ENCODE results near the gene NTN1.

The NTN1 gene

DNA sequence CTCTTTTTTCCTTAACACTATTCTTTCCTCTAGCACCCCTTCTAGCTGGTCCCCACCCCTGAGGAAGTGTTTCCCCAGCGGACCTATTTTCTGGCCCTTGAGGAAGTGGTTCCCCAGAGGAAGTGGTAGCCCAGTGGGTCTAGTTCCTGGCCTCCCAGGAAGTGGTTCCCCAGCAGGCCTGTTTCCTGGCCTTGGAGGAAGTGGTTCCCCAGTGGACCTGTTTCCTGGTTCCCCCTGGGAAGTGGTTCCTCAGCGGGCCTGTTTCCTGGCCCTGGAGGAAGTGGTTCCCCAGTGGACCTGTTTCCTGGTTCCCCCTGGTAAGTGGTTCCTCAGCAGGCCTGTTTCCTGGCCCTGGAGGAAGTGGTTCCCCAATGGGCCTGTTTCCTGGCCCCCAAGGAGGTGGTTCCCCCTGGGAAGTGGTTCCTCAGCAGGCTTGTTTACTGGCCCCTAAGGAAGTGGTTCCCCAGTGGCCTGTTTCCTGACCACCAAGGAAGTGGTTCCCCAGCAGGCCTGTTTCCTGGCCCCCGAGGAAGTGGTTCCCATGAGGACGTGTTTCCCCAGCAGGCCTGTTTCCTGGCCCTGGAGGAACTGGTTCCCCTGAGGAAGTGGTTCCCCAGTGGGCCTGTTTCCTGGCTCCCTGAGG is 58.3 kb downstream of the NTN1 start:
- no peak for DNase-seq
- Histone ChIP-seq H3K27me3 (no peaks in the 10 kb centered on the region), H3K4me1 (no peaks in the 10 kb centered on the region), H3K4me3 (ENCODE audit: low read depth, low read length) (no peak overlapping the region), H3K9me3 (no peaks in the 10 kb centered on the region), H3K36me3 (no peaks in the 10 kb centered on the region)
- TF ChIP-seq, protein P1, sequence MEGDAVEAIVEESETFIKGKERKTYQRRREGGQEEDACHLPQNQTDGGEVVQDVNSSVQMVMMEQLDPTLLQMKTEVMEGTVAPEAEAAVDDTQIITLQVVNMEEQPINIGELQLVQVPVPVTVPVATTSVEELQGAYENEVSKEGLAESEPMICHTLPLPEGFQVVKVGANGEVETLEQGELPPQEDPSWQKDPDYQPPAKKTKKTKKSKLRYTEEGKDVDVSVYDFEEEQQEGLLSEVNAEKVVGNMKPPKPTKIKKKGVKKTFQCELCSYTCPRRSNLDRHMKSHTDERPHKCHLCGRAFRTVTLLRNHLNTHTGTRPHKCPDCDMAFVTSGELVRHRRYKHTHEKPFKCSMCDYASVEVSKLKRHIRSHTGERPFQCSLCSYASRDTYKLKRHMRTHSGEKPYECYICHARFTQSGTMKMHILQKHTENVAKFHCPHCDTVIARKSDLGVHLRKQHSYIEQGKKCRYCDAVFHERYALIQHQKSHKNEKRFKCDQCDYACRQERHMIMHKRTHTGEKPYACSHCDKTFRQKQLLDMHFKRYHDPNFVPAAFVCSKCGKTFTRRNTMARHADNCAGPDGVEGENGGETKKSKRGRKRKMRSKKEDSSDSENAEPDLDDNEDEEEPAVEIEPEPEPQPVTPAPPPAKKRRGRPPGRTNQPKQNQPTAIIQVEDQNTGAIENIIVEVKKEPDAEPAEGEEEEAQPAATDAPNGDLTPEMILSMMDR (IDR thresholded peaks at IDR 0.05; ENCODE audit: low read depth, low read length) = no peak

DNA sequence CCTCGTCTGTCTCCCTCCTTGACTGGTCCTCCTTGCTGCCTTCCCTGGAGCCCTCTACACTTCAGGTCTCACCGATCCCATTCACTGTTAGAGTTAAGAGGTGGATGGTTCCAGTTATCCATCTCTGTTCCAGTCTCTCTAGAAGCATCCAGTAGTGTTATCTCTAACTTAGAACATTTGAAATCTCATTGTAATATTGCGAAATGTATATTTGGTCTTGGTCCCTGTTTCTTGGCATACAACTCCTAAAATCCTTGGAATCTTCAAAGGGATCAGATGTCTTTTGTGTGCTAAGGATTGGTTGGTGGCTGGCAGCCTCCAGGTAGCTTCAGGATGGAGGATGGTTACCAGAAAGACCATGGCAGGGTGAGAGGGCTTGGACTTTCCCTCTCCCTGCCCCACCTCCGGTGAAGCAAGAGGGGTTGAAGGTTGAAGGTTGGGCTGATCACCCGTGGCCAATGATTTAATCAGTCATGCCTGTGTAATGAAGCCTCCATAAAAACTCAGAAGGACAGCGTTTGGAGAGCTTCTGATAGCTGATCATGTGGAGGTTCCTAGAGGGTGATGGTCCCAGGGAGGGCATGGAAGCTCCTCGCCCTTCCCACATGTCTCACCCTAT is 59.1 kb downstream of the NTN1 start:
- Histone ChIP-seq H3K9me3 (no peaks in the 10 kb centered on the region), H3K4me1 (no peaks in the 10 kb centered on the region), H3K27me3 (no peaks in the 10 kb centered on the region), H3K36me3 (no peaks in the 10 kb centered on the region), H3K4me3 (ENCODE audit: low read depth, low read length) (no peak overlapping the region)
- DNase-seq = no peak
- TF ChIP-seq, protein P1 (IDR thresholded peaks at IDR 0.05; ENCODE audit: low read depth, low read length) = no peak

DNA sequence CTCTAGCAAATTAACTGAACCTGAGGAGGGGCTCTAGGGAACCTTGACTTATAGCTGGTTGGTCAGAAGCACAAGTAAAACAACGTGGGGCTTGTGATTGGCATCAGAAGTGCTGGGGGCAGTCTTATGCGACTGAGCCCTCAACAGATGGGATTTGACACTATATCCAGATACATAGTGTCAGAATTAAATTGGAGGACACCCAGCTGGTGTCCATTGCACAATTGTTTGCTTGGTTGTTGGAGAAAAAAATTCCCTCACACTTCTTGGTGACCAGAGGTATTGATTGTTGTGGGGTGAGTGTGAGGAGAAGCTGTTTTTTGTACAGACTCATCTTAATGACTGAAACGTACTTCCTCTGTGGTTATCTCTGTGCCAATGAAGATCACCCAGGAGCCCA is 59.7 kb downstream of the NTN1 start:
- DNase-seq = no peak
- Histone ChIP-seq H3K4me3 (ENCODE audit: low read depth, low read length) (no peak overlapping the region), H3K27me3 (no peaks in the 10 kb centered on the region), H3K36me3 (no peaks in the 10 kb centered on the region), H3K4me1 (no peaks in the 10 kb centered on the region), H3K9me3 (no peaks in the 10 kb centered on the region)
- TF ChIP-seq, protein P1 (IDR thresholded peaks at IDR 0.05; ENCODE audit: low read depth, low read length) = no peak

DNA sequence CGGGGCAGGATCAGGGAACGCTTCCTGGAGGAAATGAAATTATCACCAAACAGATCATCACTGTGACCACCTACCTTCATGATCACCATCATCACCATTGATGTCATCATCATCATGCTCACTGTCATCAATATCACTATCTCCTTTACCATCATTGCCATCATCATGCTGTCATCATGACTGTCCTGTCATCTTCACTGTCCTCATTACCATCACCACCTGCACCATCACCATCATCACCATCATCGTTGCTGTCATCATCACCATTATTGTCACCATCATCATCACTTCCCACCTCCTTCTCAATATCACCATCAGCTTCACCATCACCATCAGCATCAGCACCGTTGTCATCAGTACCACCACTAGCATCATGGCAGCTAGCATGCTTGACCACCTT is 65.3 kb downstream of the NTN1 start:
- Histone ChIP-seq H3K36me3 (no peaks in the 10 kb centered on the region), H3K27me3 (no peaks in the 10 kb centered on the region), H3K4me1 (no peaks in the 10 kb centered on the region), H3K4me3 (ENCODE audit: low read depth, low read length) (no peak overlapping the region), H3K9me3 (no peaks in the 10 kb centered on the region)
- TF ChIP-seq, protein P1 (IDR thresholded peaks at IDR 0.05; ENCODE audit: low read depth, low read length) = no peak
- no peak for DNase-seq

DNA sequence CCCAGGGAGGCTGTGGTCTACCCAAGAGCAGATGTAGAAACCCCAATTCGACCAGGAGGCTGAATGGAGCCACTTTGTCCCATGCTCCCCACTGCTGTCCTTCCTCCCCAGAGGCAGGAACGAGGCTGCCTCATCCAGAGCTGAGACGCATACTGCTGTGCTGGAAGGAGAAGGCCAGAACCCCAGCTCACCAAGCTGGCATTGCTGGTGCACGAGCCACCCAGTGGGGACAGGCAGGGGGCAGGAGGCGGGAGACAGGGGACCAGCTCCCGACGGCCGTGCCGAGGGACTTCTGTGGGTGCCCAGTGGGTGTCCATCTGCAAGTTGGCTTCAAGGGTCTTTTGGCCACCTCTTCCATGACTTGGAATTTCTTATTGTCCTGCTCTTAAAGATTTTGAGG is 66.6 kb downstream of the NTN1 start:
- no peak overlapping the region for H3K4me3 ChIP-seq (ENCODE audit: low read depth, low read length)
- DNase-seq = no peak
- H3K27me3 ChIP-seq = no peaks in the 10 kb centered on the region
- H3K36me3 ChIP-seq = no peaks in the 10 kb centered on the region
- TF ChIP-seq, protein P1 (IDR thresholded peaks at IDR 0.05; ENCODE audit: low read depth, low read length) = no peak
- H3K4me1 ChIP-seq = no peaks in the 10 kb centered on the region
- no peaks in the 10 kb centered on the region for H3K9me3 ChIP-seq

DNA sequence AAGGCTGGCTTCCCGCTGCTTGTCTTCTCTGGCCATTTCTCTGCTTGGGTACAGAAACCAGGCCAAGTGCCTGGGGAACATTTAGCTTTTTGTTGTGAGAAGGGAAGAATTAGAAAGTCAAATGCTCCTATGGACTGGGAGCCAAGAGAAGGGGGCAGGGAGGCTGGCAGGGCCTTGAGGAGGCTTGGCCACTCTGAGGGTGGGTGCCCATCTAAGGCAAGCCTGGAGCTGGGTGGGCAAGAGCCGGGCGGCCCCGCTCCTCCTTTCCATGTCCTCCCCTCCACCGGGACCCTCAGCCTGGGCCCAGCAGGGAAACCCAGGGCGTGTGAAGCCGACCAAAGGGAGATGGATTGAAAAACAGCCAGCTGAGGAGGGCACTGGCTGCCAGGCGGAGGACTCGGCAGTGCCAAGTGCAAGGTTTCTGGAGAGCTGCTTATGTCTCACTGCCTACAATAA is 69.4 kb downstream of the NTN1 start:
- TF ChIP-seq, protein P1 (IDR thresholded peaks at IDR 0.05; ENCODE audit: low read depth, low read length) = no peak
- H3K36me3 ChIP-seq = no peaks in the 10 kb centered on the region
- no peaks in the 10 kb centered on the region for H3K27me3 ChIP-seq
- H3K4me1 ChIP-seq = no peaks in the 10 kb centered on the region
- no peaks in the 10 kb centered on the region for H3K9me3 ChIP-seq
- no peak overlapping the region for H3K4me3 ChIP-seq (ENCODE audit: low read depth, low read length)
- no peak for DNase-seq

Measured in BE2C (cell line).